MV-4-11 (cell line): Measurements from ENCODE around the gene ZSCAN31.
"Not testable (repeated sequence)": the region's sequence is repeated elsewhere in the genome, so short reads cannot be mapped to it uniquely, and the experiment has no call there.

ENCODE experiments used
- DNase-seq: peaks from one replicate; lab custom pipeline; 2025; lab: John Stamatoyannopoulos, UW

Gene ZSCAN31

GRCh38 chr6:28317866-28318265, 18.1 kb downstream of the ZSCAN31 start:
- DNase-seq = not testable (repeated sequence)

GRCh38 chr6:28315628-28316027, 20.3 kb downstream of the ZSCAN31 start:
- no peak for DNase-seq

DNA sequence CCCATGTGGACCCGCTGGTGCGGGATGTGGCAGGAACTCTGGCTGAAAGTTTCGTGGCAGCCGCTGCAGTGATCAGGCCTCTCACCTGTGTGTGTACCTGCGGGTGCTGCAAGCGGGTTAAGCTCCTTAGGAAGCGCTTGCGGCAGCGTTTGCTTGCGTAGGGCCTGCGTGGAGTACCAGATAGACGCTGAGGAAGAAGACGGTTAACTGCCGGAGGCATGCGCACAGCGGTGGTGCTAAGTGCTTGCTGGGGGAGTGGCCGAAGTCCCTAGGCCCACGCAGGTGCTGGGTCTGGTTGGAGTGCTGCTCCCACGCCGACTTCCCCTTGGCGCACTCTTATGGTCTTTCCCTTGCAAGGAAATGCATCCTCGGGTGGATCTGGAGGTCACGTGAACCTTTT, 23.0 kb downstream of the ZSCAN31 start:
- no peak for DNase-seq

DNA sequence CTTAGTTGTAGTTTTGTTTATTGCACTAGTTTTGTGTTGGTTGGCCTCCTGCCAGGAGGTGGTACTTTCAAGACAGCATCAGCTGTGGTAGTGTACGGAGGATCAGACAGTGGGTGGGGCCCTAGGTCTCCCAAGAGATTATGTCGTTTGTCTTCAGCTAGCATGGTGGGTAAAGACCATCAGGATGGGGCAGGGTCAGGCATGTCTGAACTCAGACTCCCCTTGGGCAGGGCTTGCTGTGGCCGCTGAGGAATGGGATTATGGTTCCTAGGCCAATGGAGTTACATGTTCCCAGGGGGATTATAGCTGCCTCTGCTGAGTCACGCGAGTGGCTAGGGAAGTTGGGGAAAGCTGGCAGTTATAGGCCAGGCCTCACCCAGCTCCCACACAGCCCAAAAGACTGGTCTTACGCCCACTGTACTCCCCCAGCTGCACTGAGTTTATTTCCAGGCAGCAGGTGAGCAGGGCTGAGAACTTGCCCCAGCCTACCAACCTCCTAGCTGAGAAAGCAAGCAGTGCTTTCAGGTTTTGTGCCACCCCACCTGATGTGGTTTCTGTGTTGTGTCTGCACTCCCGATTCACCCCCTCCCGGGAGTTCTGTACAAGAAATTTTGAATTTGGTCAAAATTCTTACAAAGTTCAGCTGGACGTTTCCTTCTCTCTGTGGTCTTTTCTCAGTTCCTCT, 24.7 kb downstream of the ZSCAN31 start:
- peak; percentile 13 for DNase-seq

DNA sequence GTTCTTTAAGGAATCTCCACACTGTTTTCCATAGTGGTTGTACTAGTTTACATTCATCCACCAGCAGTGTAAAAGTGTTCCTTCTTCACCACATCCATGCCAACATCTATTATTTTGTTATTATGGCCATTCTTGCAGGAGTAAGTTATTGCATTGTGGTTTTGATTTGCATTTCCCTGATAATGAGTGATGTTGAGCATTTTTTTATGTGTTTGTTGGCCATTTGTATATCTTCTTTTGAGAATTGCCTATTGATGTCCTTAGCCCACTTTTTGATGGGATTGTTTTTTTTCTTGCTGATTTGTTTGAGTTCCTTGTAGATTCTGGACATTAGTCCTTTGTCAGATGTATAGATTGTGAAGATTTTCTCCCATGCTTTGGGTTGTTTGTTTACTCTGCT, 29.6 kb downstream of the ZSCAN31 start:
- not testable (repeated sequence) for DNase-seq

DNA sequence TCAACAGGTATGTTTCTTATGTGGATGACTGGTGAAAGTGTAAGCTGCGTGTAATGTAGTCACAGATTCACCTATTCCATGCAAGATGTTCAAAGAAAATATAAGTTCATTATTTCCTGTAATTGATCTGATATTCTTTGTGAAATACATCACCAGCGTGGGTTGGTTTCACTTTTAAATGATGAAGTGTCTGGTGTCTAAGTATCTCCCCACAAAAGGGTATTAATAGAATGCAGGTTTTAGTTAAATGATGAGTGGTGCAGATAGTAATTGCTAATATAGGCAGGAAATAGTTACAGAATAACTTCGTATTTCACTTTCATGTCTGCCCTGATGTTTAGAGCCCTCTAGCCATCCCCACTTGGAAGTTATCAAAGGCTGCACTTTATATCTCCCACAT, 32.4 kb downstream of the ZSCAN31 start:
- DNase-seq = no peak

- no peak for DNase-seq
Measured at GRCh38 chr6:28296520-28297060, 39.4 kb downstream of the ZSCAN31 start.

DNA sequence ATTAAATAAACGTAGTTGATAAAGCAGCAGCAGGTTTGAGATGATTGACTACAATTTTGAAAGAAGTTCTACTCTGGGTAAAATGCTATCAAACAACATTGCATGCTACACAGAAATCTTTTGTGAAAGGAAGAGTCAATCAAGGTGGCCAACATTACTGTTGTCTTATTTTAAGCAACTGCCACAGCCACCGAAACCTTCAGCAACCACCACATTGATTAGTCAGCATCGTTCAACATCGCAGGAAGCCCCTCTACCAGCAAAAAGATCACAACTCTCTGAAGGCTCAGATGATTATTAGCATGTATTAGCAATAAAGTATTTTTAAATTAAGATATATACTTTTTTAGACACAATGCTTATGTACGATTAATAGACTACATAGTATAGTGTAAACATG, 40.6 kb downstream of the ZSCAN31 start:
- DNase-seq = no peak

- DNase-seq = no peak
Measured at GRCh38 chr6:28291573-28291972, 44.4 kb downstream of the ZSCAN31 start.

GRCh38 chr6:28282926-28283325, 53.0 kb downstream of the ZSCAN31 start:
- no peak for DNase-seq

DNA sequence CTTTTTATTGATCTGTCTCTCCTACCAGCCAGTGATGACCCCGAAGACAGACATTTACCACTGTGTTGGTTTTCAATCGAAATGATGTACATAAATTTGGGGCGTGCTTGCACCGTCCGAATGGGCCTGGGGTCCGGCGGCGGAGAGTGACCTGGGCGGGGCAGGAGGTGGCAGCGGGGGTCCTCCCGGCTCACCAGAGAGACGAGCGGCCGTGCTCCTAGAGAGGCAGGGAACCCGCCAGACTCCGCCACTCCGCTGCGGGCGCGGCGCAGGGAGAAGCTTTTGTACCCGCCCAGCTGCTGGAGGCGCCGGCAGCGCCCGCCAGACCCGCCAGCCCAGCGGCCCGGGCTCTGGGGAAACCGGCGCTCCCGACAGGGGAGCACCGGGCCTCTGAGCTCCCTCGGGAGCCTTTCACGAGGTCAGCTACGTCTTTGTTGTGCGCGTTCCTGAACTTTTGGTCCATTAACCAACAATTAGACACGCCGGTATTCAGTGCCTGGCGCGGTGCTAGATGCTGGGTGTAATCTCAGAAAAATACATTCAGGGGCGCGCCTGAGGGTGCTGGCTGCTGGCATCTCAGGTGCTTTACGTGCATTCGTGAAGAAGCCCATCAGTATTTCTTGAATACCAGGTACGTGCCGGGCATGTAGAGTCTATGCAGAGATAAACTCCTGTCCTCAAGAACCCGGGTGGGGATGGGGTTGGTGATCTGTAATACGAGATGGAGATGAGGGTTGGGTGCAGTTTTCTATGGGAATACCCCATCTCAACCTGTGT, 54.5 kb downstream of the ZSCAN31 start, which contains the start of gene PGBD1:
Gene PGBD1, plus strand, starts transcription at position 285 of the 777 bp plus-strand sequence. CDS start 2,242 bp downstream, outside the sequence.
- DNase-seq = peak; percentile 48

DNA sequence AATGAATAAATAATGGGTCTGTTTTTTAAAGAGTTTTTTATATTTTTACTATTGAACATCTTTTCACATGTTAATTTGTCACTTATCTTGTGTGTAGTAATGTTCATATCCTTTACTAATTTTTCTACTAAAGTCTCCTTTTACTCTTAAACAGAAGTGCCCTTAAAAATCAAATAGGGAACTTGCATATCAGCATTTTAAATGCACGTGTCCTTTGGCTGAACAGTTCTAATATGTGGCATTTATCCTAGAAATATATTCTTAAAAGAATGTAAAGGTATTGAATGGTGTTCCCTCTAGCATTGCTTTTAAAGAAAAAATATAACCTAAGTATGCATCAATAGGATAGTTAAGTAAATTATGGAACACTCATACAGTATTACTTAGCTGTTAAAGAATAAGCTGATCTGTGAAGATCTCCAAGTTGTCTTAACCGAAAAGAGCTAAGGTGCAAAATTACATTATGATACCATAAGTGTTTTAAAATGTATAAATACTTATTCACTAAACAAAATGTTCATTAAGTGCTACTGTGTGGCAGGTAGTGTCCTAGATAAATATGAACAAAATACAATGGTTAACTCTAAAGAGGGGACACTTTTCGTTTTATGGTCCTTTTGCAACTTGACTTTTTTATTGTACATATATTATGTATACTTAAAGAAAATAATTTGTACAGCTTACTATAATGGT, 55.2 kb downstream of the ZSCAN31 start:
- DNase-seq = no peak

DNA sequence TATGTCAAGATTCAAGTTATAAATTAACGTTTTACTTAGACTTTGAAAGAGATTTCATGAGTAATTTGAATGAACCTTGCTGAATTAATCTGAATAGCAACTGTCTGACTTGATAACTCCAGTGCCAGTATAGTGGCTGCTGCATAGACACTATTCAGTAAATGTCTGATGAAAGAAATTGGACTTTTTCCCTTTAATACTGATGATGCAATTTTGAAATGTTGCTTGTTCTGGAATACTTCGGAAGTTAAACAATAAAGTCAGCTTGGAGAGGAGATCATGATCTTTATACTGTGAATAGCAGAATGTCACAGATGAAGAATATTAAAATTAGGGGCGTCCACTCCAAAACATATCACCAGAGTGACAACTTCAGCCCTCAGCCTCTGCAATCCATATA, 58.2 kb downstream of the ZSCAN31 start:
- no peak for DNase-seq

GRCh38 chr6:28274888-28275287, 61.1 kb downstream of the ZSCAN31 start:
- DNase-seq = no peak
